HFF-Myc (cell line): ENCODE results near the gene FYB2.

Source experiments
- DNase-seq: peaks from one replicate; pipeline ENCODE4 v3.0.0-alpha.2; 2011; ENCODE audit warnings: low read depth; ENCODE audit errors: extremely low read depth
- H3K4me3 ChIP-seq: replicated peaks from 2 replicates; pipeline ENCODE4 v1.5.1; 2011; ENCODE audit warnings: low read depth, mild to moderate bottlenecking, control low read depth, low read length
- TF ChIP-seq, protein P1 (sequence below): IDR thresholded peaks from 2 replicates; pipeline ENCODE4 v1.5.1; 2012; ENCODE audit warnings: mild to moderate bottlenecking, low read depth, low read length, control low read depth; ENCODE audit errors: missing control alignments

The FYB2 gene

DNA sequence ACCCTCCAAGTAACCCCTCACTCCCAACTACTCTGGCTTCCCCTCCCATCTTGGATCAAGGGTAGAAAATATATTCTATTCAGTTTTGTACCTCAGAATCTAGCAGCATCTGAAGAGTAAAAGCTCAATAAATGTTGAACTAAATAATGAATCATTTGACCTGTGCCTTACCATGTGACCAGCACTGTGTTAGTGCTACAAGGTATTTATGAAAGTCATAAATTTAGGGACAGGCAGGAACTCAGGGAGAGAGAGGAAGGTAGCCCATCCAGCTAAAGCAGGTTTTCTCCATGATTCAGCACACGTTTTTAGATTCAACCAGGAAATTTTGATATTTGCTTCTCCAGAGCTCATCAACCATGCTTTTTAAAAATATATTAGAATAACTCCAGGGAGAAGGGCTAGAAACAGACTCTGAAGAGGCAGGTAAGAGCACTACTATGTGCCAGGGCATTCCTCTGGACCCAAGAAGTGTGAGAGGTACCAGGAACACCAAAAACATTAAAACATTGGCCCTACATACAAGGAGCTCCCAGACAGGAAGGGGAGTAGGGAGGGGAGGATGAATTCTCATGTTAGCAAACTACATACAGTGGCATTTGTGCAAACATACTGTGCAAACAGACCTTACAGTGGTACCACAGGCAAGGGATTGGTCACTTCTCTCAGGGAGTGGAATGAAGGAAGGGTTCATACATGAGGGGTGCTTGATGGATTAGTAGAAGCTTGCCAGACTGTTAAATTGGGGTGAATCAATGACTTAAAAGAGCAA is 64.3 kb downstream of the FYB2 start:
- DNase-seq = no peak
- TF ChIP-seq, protein P1, sequence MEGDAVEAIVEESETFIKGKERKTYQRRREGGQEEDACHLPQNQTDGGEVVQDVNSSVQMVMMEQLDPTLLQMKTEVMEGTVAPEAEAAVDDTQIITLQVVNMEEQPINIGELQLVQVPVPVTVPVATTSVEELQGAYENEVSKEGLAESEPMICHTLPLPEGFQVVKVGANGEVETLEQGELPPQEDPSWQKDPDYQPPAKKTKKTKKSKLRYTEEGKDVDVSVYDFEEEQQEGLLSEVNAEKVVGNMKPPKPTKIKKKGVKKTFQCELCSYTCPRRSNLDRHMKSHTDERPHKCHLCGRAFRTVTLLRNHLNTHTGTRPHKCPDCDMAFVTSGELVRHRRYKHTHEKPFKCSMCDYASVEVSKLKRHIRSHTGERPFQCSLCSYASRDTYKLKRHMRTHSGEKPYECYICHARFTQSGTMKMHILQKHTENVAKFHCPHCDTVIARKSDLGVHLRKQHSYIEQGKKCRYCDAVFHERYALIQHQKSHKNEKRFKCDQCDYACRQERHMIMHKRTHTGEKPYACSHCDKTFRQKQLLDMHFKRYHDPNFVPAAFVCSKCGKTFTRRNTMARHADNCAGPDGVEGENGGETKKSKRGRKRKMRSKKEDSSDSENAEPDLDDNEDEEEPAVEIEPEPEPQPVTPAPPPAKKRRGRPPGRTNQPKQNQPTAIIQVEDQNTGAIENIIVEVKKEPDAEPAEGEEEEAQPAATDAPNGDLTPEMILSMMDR = no peak
- no peak overlapping the region for H3K4me3 ChIP-seq

DNA sequence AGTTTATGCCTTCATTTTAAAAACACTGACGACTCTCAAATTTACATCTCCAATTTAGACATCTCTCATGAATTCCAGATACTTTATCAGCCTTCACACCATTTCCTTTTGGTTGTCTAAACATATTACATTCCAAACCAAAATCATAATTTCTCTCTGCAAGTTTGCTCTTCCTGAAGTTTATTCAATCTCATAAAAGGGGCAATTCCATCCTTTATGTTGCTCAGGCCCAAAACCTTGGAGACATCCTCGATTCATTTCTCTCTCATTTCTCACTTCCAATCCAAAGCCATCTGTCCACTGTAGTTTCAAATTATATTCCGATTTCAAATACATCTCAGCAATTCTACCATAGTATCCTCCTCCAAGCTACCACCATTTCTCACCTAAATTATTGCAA is 74.0 kb downstream of the FYB2 start:
- DNase-seq = no peak
- H3K4me3 ChIP-seq = no peak overlapping the region
- TF ChIP-seq, protein P1 = no peak

DNA sequence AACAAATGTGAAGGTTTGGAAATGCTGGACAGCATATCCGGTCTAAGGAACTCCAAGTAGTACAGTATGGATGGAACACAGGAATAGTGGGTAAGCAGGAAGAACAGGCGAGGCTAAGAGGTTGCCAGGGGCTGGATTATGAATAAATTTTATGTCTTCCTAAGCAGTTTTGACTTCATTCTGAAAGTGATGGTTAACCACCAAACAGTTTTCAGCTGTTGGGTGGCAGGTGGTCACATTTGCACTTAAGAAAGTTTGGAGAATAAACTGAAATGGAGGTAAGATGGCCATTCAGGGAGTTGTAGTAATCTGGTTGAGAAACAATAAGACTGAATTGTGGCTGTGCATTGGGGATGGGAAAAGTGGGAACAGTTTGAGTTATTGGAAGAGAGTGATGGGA is 90.2 kb downstream of the FYB2 start:
- no peak for DNase-seq
- TF ChIP-seq, protein P1 = no peak

DNA sequence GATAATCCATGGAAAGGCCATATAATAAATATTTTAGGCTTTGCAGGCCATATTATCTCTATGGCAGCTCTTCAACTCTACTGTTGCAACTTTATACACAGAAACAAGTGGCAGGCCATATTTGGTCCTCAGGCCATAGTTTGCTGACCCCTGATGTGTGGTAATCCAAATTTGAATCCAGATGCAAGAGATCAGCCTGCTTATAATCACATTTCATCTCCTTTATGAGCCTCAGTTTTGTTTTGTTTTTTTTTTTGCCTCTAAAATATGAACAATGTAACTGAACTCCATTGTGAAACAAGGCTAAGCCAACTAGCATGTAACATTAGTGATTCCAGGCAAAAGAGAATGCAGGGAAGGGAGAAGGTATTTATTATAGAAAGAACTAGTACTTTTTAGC is 92.5 kb downstream of the FYB2 start:
- DNase-seq = no peak
- TF ChIP-seq, protein P1 = no peak
- H3K4me3 ChIP-seq = no peak overlapping the region

More for the DNA sequence above, 90.2 kb downstream of the FYB2 start:
- no peak overlapping the region for H3K4me3 ChIP-seq

DNA sequence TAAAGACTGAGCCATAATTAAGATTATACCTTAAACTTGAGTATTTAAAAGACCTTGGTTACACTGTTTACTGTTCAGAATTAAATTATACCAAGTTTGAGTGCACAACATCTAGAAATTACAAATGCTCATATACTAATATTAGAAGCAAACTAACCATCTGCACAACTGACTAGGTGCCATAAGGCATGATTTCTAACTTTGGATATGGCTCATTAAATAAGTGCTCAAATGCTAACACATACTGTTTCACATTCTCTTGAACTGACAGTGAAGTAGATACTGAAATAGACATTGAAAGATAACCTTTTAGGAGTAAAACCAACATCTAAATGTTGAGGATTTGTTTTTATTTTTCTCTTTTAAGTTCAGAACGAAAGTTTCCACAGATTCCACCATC is 100.0 kb downstream of the FYB2 start:
- DNase-seq = no peak
- TF ChIP-seq, protein P1 = no peak
- H3K4me3 ChIP-seq = no peak overlapping the region

DNA sequence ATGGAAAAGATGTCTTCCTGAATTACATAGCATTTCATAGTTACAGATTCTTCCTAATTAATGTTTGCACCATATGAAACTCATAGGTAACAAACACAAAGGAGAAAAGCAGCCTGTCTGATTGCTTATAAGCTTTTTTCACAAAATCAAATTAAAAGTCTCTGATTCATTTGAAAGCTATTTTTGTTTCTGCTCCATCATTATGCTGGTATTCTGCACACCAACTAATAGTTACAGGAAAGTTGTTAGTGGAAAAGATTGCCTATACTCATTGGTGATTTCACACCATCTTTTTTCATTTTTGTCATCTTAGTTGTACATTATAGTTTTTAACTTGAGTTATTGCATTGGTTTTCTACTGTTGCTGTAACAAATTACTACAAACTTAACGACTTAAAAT is 104.0 kb downstream of the FYB2 start:
- no peak for DNase-seq
- TF ChIP-seq, protein P1 = no peak
- H3K4me3 ChIP-seq = no peak overlapping the region

DNA sequence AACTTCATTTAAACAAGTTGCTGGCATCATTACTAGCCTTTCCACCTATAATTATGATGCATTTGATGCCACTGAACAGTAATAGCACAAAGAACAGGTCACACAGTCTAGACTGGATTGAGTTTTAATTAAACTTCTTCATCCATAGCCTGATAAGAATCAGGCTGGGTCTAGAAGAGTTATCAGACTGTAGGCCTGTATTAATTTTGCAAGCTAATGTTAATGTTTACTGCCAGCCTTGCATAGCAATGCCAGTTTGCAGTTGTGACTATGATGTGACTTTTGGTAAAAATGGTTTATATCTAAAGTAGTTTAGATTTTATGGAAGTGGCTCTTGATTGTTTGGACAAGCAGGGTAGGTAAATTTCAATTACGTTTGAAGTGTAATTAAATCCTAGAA is 106.1 kb downstream of the FYB2 start:
- H3K4me3 ChIP-seq = no peak overlapping the region
- TF ChIP-seq, protein P1 = no peak
- DNase-seq = no peak
